DND-41 (cell line): Measurements from ENCODE around the gene FLNC.

Source experiments
- ATAC-seq: fragments of 200-7000 bp; cut with Tn5 transposase; 3 replicates; pipeline ENCODE4 v1.9.1; 2021; ENCODE audit warnings: low read depth; ENCODE audit not compliant: insufficient read depth
- DNase-seq: peaks from one replicate; pipeline ENCODE4 v3.0.0-alpha.2; 2020
- H2AFZ ChIP-seq: 2 replicates; pipeline ENCODE4 v1.6.0; 2012; ENCODE audit warnings: low read depth, low read length
- H3K27ac ChIP-seq: 2 replicates; pipeline ENCODE4 v1.5.1; 2012; ENCODE audit warnings: low read length, inconsistent platforms
- H3K27me3 ChIP-seq: fragments of 200-600 bp; sonication (generic); 2 replicates; pipeline ENCODE4 v1.6.0; 2012; ENCODE audit warnings: low read length, mild to moderate bottlenecking, inconsistent platforms; ENCODE audit not compliant: insufficient read depth, poor library complexity
- H3K36me3 ChIP-seq: 2 replicates; pipeline ENCODE4 v1.5.1; 2012; ENCODE audit warnings: low read length, inconsistent platforms; ENCODE audit not compliant: insufficient read depth
- H3K4me1 ChIP-seq: 2 replicates; pipeline ENCODE4 v1.5.1; 2012; ENCODE audit warnings: mild to moderate bottlenecking, low read length; ENCODE audit not compliant: insufficient read depth
- H3K4me2 ChIP-seq: 2 replicates; pipeline ENCODE4 v1.6.0; 2012; ENCODE audit warnings: mild to moderate bottlenecking, moderate library complexity, low read length, inconsistent platforms; ENCODE audit not compliant: insufficient read depth
- H3K4me3 ChIP-seq, 2 experiments: fragments of 200-600 bp in 1 of 2; shearing (Covaris generic) in 1 of 2; 2 replicates each; pipeline ENCODE4 v1.5.1; 2012 to 2016; ENCODE audit warnings: inconsistent platforms in 2 of 2, low read length in 2 of 2, mild to moderate bottlenecking in 2 of 2, low read depth in 1 of 2, moderate library complexity in 1 of 2
- H3K79me2 ChIP-seq: 2 replicates; pipeline ENCODE4 v1.6.0; 2012; ENCODE audit warnings: low read length, inconsistent platforms; ENCODE audit not compliant: insufficient read depth
- H3K9ac ChIP-seq: 2 replicates; pipeline ENCODE4 v1.6.0; 2012; ENCODE audit warnings: low read depth, mild to moderate bottlenecking, inconsistent platforms, low read length, moderate library complexity
- H3K9me3 ChIP-seq: 2 replicates; pipeline ENCODE4 v1.5.1; 2012; ENCODE audit warnings: low read length, moderate library complexity, mild to moderate bottlenecking, inconsistent platforms; ENCODE audit not compliant: insufficient read depth, severe bottlenecking
- H4K20me1 ChIP-seq: 2 replicates; pipeline ENCODE4 v1.6.0; 2012; ENCODE audit warnings: low read length; ENCODE audit not compliant: insufficient read depth
- EZH2 ChIP-seq: IDR thresholded peaks from 3 replicates; pipeline ENCODE4 v1.6.1; 2012; ENCODE audit warnings: borderline replicate concordance, low read depth, mild to moderate bottlenecking, moderate library complexity, low read length, inconsistent platforms; ENCODE audit not compliant: severe bottlenecking
- TF ChIP-seq, protein P1 (sequence below): IDR thresholded peaks from 2 replicates; pipeline ENCODE4 v1.5.1; 2012; ENCODE audit warnings: borderline replicate concordance, low read length, moderate library complexity, mild to moderate bottlenecking; ENCODE audit not compliant: poor library complexity, severe bottlenecking; ENCODE audit errors: extremely low read depth

The FLNC gene

DNA sequence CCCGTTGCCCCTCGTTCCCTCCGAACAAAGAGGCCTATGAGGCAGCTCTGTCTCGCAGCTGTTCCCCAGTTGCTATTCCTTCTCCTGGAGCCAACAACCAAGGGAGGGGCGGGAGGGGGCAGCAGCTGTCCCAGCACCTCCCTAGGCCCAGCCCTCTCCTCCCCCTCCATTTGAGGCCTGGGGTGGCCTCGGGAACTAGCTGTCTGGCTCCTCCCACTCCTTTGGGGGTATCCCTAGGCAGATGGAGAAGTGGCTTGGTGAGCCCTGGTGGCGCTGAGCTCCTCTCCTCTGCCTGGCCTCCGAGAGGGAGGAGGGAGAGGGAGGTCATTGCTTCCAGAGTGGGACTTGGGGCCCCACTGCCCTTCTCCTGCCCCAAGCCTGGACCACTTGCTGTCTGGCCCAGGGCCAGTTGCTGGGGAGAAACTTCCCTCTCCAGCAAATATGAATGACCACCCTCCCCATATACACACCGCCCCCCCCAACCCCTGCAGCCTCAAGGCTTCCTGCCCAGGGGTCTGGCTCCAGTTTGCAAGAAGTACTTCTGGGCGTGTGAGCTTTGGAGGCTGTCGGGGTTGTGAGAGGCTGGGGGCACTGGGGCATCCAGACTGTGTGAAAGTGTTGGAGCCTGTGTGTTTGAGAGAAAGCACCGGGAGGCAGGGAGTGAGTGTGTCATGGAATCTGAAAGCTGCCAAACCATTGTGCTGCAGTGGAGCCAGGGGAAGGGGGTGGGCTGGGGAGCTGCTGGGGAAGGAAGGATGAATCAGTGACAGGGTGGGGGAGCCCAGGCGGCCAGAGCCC lies 3.1 kb downstream of the FLNC start:
- Histone ChIP-seq H3K36me3 (no peaks in the 10 kb centered on the region), H3K9me3 (no peaks in the 10 kb centered on the region), H2AFZ (no peak overlapping the region), H3K79me2 (no peaks in the 10 kb centered on the region), H3K9ac (no peak overlapping the region), H4K20me1 (no peaks in the 10 kb centered on the region), H3K4me2 (no peak overlapping the region), H3K27me3 (no peaks in the 10 kb centered on the region), H3K4me1 (no peaks in the 10 kb centered on the region), H3K4me3 (no peak overlapping the region), H3K27ac (no peak overlapping the region)
- ATAC-seq (no peak), DNase-seq (no peak)
- no peak for TF ChIP-seq EZH2
- TF ChIP-seq, protein P1, sequence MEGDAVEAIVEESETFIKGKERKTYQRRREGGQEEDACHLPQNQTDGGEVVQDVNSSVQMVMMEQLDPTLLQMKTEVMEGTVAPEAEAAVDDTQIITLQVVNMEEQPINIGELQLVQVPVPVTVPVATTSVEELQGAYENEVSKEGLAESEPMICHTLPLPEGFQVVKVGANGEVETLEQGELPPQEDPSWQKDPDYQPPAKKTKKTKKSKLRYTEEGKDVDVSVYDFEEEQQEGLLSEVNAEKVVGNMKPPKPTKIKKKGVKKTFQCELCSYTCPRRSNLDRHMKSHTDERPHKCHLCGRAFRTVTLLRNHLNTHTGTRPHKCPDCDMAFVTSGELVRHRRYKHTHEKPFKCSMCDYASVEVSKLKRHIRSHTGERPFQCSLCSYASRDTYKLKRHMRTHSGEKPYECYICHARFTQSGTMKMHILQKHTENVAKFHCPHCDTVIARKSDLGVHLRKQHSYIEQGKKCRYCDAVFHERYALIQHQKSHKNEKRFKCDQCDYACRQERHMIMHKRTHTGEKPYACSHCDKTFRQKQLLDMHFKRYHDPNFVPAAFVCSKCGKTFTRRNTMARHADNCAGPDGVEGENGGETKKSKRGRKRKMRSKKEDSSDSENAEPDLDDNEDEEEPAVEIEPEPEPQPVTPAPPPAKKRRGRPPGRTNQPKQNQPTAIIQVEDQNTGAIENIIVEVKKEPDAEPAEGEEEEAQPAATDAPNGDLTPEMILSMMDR: no peak

DNA sequence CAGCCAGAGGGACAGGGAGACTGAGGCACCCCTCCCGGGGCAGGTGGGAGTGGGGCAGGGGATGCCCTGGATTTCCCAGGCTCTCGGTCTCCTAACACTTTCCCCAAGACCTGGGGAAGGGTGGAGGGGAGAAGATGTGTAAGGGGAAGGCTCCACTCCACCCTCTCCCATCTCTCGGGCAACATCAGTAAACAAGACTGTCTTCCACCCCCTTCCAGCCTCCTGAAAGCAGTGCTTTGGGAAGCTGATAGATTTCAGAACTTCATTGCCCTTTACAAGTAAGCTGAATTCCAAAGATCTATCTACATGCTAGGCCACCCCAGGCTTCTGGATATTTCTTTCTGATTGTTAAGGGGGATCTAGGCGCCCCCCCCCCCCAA lies 3.7 kb downstream of the FLNC start:
- no peaks in the 10 kb centered on the region for H3K36me3 ChIP-seq
- DNase-seq (no peak), ATAC-seq (no peak)
- no peak overlapping the region for H3K4me2 ChIP-seq
- no peak overlapping the region for H3K27ac ChIP-seq
- no peaks in the 10 kb centered on the region for H3K9me3 ChIP-seq
- TF ChIP-seq, protein P1: no peak
- TF ChIP-seq EZH2: no peak
- no peak overlapping the region for H3K9ac ChIP-seq
- H3K79me2 ChIP-seq: no peaks in the 10 kb centered on the region
- no peaks in the 10 kb centered on the region for H3K27me3 ChIP-seq
- no peaks in the 10 kb centered on the region for H3K4me1 ChIP-seq
- H2AFZ ChIP-seq: no peak overlapping the region
- no peak overlapping the region for H3K4me3 ChIP-seq
- no peaks in the 10 kb centered on the region for H4K20me1 ChIP-seq

DNA sequence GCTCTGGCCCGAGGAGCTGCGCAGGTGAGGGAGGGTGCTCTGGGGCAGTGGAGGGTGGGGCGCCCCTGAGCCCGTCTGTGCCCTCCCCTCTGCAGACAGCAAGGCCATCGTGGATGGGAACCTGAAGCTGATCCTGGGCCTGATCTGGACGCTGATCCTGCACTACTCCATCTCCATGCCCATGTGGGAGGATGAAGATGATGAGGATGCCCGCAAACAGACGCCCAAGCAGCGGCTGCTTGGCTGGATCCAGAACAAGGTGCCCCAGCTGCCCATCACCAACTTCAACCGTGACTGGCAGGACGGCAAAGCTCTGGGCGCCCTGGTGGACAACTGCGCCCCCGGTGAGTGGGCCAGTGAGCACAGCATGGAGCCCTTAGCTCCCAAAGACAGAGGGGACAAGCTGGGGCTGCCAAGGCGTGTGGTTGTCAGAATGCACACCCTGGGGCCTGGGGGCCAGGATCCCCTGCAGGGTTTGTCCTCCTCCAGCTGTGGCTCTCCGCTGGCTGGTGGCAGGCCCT lies 5.1 kb downstream of the FLNC start:
- Histone ChIP-seq H4K20me1 (no peaks in the 10 kb centered on the region), H3K4me3 (no peak overlapping the region), H3K79me2 (no peaks in the 10 kb centered on the region), H3K27me3 (no peaks in the 10 kb centered on the region), H3K9me3 (no peaks in the 10 kb centered on the region), H3K9ac (no peak overlapping the region), H3K4me1 (no peaks in the 10 kb centered on the region), H2AFZ (no peak overlapping the region), H3K27ac (no peak overlapping the region), H3K4me2 (no peak overlapping the region), H3K36me3 (no peaks in the 10 kb centered on the region)
- DNase-seq (no peak), ATAC-seq (no peak)
- TF ChIP-seq, protein P1: no peak
- TF ChIP-seq EZH2: no peak
